A673 (cell line): ENCODE data around the gene UBD. TPM values are rescaled to one million over a fixed set of nuclear protein-coding genes. Genes with fewer than 3 reads are reported as not detected.
A peak's percentile ranks its signal among the peaks of the same experiment; 100 is the strongest.

Experiments
- BruUV-seq: library from RNA; stranded (reverse); fragments of 400-500 nt; replicated peaks from 2 replicates; lab custom pipeline; 2021; lab: Mats Ljungman, UMichigan
- CTCF ChIA-PET: fragments of 300-600 bp; sonication (Branson Sonifier 250); formaldehyde crosslinking; loops from one replicate; lab custom pipeline; 2022; ENCODE audit warnings: antibody characterized with exemption; lab: Charles Lee
- POLR2A ChIA-PET: fragments of 300-600 bp; sonication (Branson Sonifier 250); formaldehyde crosslinking; loops from one replicate; lab custom pipeline; 2022; ENCODE audit warnings: antibody characterized with exemption; ENCODE audit not compliant: low non-redundant PET; lab: Charles Lee
- DNase-seq: peaks from one replicate; pipeline ENCODE4 v3.0.0-alpha.2; 2015; ENCODE audit warnings: low spot score
- H3K27ac ChIP-seq: fragments of 200-600 bp; sonication (generic); 2 replicates; pipeline ENCODE4 v1.5.1; 2016; ENCODE audit warnings: mixed run types, low read depth, mild to moderate bottlenecking, mixed read lengths, antibody characterized with exemption, low read length; ENCODE audit not compliant: poor library complexity, severe bottlenecking
- H3K27me3 ChIP-seq: fragments of 200-600 bp; sonication (generic); replicated peaks from 2 replicates; pipeline ENCODE4 v1.6.1; 2017; ENCODE audit warnings: mixed run types, low read depth, mild to moderate bottlenecking, mixed read lengths, antibody characterized with exemption, low read length; ENCODE audit not compliant: insufficient read depth, poor library complexity
- H3K36me3 ChIP-seq: fragments of 200-600 bp; sonication (generic); 2 replicates; pipeline ENCODE4 v1.6.1; 2016; ENCODE audit warnings: mixed run types, mild to moderate bottlenecking, mixed read lengths, antibody characterized with exemption, low read length; ENCODE audit not compliant: insufficient read depth, poor library complexity, severe bottlenecking
- H3K4me1 ChIP-seq: fragments of 200-600 bp; sonication (generic); 2 replicates; pipeline ENCODE4 v1.6.1; 2017; ENCODE audit warnings: mixed run types, mild to moderate bottlenecking, mixed read lengths, antibody characterized with exemption, low read length; ENCODE audit not compliant: insufficient read depth, poor library complexity, severe bottlenecking
- H3K4me3 ChIP-seq: fragments of 200-600 bp; sonication (generic); 2 replicates; pipeline ENCODE4 v1.5.1; 2016; ENCODE audit warnings: low read depth, mixed run types, mild to moderate bottlenecking, mixed read lengths, low read length; ENCODE audit not compliant: poor library complexity, severe bottlenecking
- H3K9me3 ChIP-seq: fragments of 200-600 bp; sonication (generic); 2 replicates; pipeline ENCODE4 v1.6.1; 2016; ENCODE audit warnings: mixed run types, low read depth, mild to moderate bottlenecking, mixed read lengths, antibody characterized with exemption, low read length; ENCODE audit not compliant: poor library complexity, severe bottlenecking
- CTCF ChIP-seq: fragments of 300-800, 200-600 bp; sonication (generic); conservative IDR thresholded peaks from 2 replicates; pipeline ENCODE4 v1.5.1; 2017; ENCODE audit warnings: low read depth, mild to moderate bottlenecking, antibody characterized with exemption, low read length, moderate library complexity, mixed read lengths
- EZH2 ChIP-seq: fragments of 200-600 bp; sonication (generic); IDR thresholded peaks from 2 replicates; pipeline ENCODE4 v1.6.1; 2017; ENCODE audit warnings: borderline replicate concordance, low read depth, mild to moderate bottlenecking, mixed read lengths, antibody characterized with exemption, low read length; ENCODE audit not compliant: poor library complexity, severe bottlenecking
- intact Hi-C: fragments of 100-400 bp; cut with micrococcal nuclease; formaldehyde crosslinking; loops from one replicate; pipeline ENCODE4 v1.10.0; 2022; ENCODE audit not compliant: unreplicated experiment
- total RNA-seq: library from RNA; stranded (reverse); gene quantifications from 2 replicates; pipeline ENCODE4 v1.2.3, GENCODE V29; 2021

Gene UBD
- total RNA-seq, 1 experiment from 2014 or later, result not detected

- TF ChIP-seq EZH2, result no peak
- no peak for TF ChIP-seq CTCF
- no peak overlapping the region for H3K27ac ChIP-seq
- H3K4me1 ChIP-seq, result no peaks in the 10 kb centered on the region
- DNase-seq, result no peak
- no TSS peak for BruUV-seq
- H3K9me3 ChIP-seq, result no peaks in the 10 kb centered on the region
- no peaks in the 10 kb centered on the region for H3K36me3 ChIP-seq
- POLR2A ChIA-PET, result no interaction called here
- CTCF ChIA-PET, result no interaction called here
- intact Hi-C loops, result no loop called here
- no peaks in the 10 kb centered on the region for H3K27me3 ChIP-seq
- no peak overlapping the region for H3K4me3 ChIP-seq
These were observed 32.1 kb upstream of the UBD start for GRCh38 chr6:29591677-29592076.

DNA sequence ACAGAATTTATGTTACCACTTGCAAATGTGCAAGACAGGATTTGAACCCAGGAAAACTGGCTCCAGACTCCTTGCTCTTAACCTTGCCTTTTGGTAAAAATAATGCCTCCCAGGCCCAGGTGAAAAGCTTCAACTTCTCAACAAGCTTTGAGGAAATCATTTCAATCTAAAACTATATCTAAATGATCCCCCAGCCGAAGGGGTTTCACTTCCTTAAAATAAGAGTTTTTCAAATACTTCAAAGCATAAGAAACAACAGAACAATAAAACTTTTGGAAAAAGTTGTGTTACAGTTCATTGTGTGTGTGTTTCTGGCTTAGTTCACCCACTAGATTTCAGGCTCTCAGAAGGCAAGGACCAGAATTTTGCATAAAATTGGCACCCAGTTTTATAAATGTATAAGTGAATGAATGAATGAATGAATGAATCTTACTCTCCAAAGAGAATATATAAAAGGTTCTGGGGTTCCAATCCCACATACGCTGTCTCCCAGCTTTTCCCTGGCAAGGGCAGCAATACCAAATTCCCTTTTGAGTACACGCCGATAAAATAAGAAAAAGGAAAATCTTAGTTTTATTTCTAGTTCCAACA lies 30.8 kb upstream of the UBD start:
- BruUV-seq, result no TSS peak
- no peaks in the 10 kb centered on the region for H3K27me3 ChIP-seq
- no peak overlapping the region for H3K4me3 ChIP-seq
- no peak for DNase-seq
- ChIA-PET CTCF (no interaction called here), POLR2A (no interaction called here)
- H3K4me1 ChIP-seq, result no peaks in the 10 kb centered on the region
- H3K9me3 ChIP-seq, result no peaks in the 10 kb centered on the region
- no peak overlapping the region for H3K27ac ChIP-seq
- no peak for TF ChIP-seq EZH2
- no peak for TF ChIP-seq CTCF
- intact Hi-C loops, result no loop called here
- H3K36me3 ChIP-seq, result no peaks in the 10 kb centered on the region

- Histone ChIP-seq H3K27ac (no peak overlapping the region), H3K9me3 (no peaks in the 10 kb centered on the region), H3K4me1 (no peaks in the 10 kb centered on the region), H3K27me3 (peaks cover 6% of the 10 kb centered on the region), H3K4me3 (no peak overlapping the region), H3K36me3 (no peaks in the 10 kb centered on the region)
- CTCF ChIA-PET, result no interaction called here
- intact Hi-C loops, result loop anchor here (5.0 to 10.0 kb wide), 2 partner anchors 212 to 575 kb away; partner anchors contain the start of gene OR12D3
- DNase-seq, result peak; percentile 62
- POLR2A ChIA-PET, result no interaction called here
- no TSS peak for BruUV-seq
- TF ChIP-seq CTCF, result peak; percentile 92
- no peak for TF ChIP-seq EZH2
These were observed 30.0 kb upstream of the UBD start for GRCh38 chr6:29589423-29590048.
